Stimulated activated naive CD8-positive, alpha-beta T cell treated with anti-CD3 and anti-CD28 coated beads, Interleukin-15, amount 100 ng/mL, for 72 hours (primary cell): ENCODE results near the gene FOSL1.

ENCODE experiments used
- ATAC-seq: fragments of 150-1000 bp; cut with Tn5 transposase; 2 replicates; pipeline ENCODE4 v1.10.0; 2021; ENCODE audit warnings: mild to moderate bottlenecking, moderate library complexity
- DNase-seq, 2 donors: peaks; one replicate each; pipeline ENCODE4 v3.0.0; 2021 to 2022
- H3K27ac Mint-ChIP-seq, 2 donors: one replicate each; pipeline ENCODE4 v1.8.0; 2022; ENCODE audit warnings: mild to moderate bottlenecking in 2 of 2, mixed read lengths in 2 of 2, moderate library complexity in 2 of 2
- H3K27me3 Mint-ChIP-seq: one replicate; pipeline ENCODE4 v1.8.0; 2022; ENCODE audit warnings: mixed read lengths
- H3K4me1 Mint-ChIP-seq: one replicate; pipeline ENCODE4 v1.8.0; 2022; ENCODE audit warnings: mild to moderate bottlenecking, mixed read lengths
- H3K4me3 Mint-ChIP-seq, 2 donors: one replicate each; pipeline ENCODE4 v1.8.0; 2022; ENCODE audit warnings: mild to moderate bottlenecking in 2 of 2, mixed read lengths in 2 of 2, moderate library complexity in 1 of 2
- H3K9me3 Mint-ChIP-seq, 2 donors: one replicate each; pipeline ENCODE4 v1.8.0; 2022; ENCODE audit warnings: mixed read lengths in 2 of 2

Gene FOSL1

DNA sequence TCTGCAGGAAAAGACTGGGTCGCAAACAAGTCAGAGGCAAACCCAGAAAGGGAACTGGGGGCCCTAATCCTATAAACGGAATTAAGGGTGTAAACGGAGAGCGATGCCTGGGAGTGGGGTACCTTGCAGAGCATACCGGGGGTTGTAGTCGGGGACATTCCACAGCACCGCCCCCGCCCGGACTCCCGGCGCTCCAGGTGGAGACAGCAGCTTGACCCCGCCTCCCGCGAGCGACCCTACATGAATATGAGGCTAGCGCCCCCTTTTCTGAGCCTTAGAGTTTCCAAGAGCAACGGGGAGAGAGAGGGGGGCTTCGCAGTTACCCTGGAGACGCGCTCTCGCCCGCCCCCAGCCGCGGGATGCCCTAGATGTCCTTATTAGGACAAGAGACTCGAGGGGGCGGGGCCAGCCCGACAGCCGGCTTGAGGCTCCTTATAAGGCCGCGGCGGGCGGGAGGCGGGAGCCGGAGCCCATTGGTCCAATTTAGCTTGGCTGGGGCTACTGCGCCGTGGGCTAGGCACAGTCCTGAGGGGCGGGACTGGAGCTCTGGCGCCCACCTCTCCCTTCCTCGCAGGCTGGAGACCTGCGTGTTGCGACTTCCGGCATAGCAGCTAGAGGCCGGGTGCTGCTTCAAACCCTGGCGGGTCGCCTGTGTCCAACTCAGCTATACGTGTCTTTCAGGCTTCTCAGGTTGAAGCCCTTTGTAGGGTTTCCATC lies 40.9 kb downstream of the FOSL1 start:
- H3K4me1 Mint-ChIP-seq = peaks cover 70% of the 10 kb centered on the region
- H3K27ac Mint-ChIP-seq = peak overlapping the region; percentile 98 to 99
- peak overlapping the region; percentile 92 to 94 for H3K4me3 Mint-ChIP-seq
- DNase-seq (peak; percentile 98 to 99), ATAC-seq (peak; percentile 78)
- no peaks in the 10 kb centered on the region for H3K9me3 Mint-ChIP-seq
- no peaks in the 10 kb centered on the region for H3K27me3 Mint-ChIP-seq

DNA sequence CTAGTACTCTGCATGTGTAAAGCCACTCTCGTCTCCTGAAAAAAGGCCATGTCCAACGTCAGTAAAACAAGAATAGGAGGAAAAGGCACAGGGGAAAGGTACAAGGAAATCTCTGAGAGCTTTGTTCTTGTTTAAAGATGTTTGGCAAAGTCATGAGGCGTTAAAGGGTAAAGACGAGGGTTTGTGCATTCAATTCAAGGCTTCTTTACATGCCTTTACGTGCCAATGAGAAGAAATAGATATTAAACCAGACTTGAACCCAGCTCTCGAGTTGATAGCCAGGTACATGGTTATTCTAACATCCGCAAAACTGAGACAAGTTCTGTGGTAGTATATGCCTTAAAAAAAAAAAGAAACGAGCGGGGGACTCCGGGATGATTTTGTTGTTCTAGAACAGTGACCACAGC lies 41.5 kb downstream of the FOSL1 start:
- Mint-ChIP-seq H3K4me3 (peak overlapping the region; percentile 92 to 94), H3K9me3 (no peaks in the 10 kb centered on the region), H3K4me1 (peaks cover 71% of the 10 kb centered on the region), H3K27me3 (no peaks in the 10 kb centered on the region), H3K27ac (peak overlapping the region; percentile 98)
- no peak for ATAC-seq
- no peak for DNase-seq

DNA sequence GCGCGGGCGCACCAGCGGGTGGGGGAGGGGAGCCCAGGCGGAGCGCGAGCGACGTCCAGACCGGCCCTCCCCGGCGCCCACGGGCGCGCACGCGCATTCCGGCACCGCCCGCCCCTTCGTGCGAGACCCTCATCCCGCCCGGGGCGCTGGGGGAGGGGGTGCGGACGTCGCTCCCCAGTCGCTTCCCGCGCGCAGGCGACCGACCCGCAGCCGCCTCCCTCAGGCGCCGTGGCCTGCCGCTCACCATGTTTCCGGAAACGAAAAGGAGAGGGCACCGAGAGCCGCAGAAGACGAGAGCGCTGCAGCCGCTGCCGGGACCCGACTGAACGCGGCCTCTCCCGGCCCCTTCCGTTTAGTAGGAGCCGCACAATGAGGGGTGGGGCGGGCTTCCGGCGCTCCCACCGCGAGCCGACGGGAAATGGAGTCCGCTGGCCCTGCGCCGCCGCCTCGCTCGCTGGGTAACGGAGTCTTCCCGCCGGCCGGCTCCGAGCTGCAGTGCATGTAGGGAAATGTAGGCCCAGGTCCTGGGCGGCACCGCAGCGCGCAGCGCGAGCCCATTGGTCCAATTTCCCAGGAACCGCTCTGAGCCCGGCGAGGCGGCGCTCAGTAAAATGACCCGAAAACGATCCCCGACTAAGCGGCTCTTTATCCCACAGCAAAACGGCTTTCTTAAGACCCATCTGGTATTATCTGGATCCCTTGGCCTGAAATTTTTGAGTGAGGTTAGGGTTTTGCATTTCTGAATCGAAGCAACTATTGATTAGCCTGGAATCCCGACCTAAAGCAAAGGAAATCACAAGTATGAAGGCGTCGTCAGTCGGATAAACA lies 42.1 kb downstream of the FOSL1 start, which contains the start of gene CFL1:
TSS of gene CFL1 (minus strand) at position 328 of the 828 bp plus-strand sequence. CDS start at position 247, 81 bp downstream.
- Mint-ChIP-seq H3K27me3 (no peaks in the 10 kb centered on the region), H3K4me1 (peaks cover 71% of the 10 kb centered on the region), H3K9me3 (no peaks in the 10 kb centered on the region), H3K27ac (peak within 1 kb of the TSS; percentile 98), H3K4me3 (peak within 1 kb of the TSS; percentile 96 to 97)
- DNase-seq (peak; percentile 99), ATAC-seq (peak; percentile 69)

DNA sequence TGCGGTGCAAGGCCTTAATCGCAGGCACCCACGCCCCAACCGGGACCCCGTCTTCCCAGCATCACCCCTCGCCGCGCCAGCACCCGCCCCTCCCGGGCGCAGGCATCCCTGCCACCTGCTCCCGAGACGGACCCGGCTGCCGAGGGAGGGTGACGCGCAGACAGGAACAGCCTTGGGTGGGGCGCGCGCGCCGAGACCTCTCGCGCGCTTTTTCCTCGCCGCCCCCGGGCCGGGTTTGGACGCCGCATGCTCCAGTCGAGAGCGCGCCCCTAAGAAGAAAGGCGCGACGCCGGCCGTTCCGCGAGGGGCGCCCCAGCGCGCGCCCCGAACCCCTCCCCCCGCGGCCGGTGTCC lies 42.7 kb downstream of the FOSL1 start:
- DNase-seq (peak; percentile 74 to 75), ATAC-seq (peak; percentile 0)
- peak overlapping the region; percentile 57 to 98 for H3K27ac Mint-ChIP-seq
- peak overlapping the region; percentile 96 to 97 for H3K4me3 Mint-ChIP-seq
- H3K9me3 Mint-ChIP-seq = no peaks in the 10 kb centered on the region
- H3K27me3 Mint-ChIP-seq = no peaks in the 10 kb centered on the region
- H3K4me1 Mint-ChIP-seq = peaks cover 66% of the 10 kb centered on the region

DNA sequence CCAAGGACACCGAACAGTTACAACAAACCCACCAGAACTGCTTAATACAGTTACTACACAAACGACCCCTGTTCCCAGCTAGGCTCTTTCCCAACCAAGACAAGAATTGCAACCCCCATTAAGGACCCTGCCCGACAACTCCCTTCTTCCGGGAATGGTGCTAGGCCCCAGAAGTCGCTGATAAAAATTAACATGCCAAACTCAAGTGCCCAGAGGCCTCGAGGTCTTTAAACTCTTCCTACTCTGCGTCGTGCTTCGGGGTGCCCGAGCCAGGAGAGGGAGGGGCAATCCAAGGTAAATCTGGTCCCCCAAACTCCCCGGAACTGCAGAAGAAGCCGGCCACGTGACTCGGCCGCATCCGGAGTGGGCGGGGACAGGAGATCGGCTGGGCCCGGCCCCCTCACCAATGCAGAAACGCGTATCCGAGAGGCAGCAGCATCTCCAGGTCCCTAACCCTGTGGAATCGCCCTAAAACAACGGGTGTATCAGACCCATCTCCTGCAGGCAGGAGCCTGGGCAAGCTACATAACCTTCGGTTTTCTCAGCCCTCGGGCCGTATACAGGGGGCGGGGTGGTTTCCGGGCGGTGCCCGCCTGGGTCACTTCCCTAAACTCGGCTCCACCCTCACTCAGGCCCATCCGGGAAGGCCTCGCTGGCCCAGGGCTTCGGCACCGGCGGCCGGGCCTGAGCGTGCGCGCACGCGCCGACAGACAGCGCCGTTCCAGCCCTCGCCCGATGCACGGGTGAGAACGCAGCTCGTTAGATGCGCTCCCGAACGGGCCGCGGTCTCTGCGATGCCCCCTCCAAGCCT lies 43.3 kb downstream of the FOSL1 start:
- peaks cover 0 to 5% of the 10 kb centered on the region in 2 donors for H3K9me3 Mint-ChIP-seq
- ATAC-seq (peak; percentile 19), DNase-seq (peak; percentile 78 to 86)
- H3K4me1 Mint-ChIP-seq = peaks cover 63% of the 10 kb centered on the region
- H3K4me3 Mint-ChIP-seq = peak overlapping the region; percentile 96 to 97
- peak overlapping the region; percentile 69 to 98 for H3K27ac Mint-ChIP-seq
- H3K27me3 Mint-ChIP-seq = no peaks in the 10 kb centered on the region

DNA sequence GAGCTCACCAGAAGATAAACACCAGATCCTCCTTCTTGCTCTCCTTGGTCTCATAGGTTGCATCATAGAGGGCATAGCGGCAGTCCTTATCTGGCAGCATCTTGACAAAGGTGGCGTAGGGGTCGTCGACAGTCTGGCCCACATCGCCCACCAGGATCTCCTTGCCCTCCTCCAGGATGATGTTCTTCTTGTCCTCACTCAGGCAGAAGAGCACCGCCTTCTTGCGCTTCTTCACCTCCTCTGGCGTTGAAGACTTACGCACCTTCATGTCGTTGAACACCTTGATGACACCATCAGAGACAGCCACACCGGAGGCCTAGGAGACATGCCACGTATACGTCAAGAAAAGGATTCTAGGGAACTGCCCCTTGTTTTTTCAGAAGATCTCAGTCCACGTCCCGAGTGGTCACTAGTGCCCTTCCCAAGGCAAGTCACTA lies 44.2 kb downstream of the FOSL1 start:
- Mint-ChIP-seq H3K4me1 (peaks cover 58% of the 10 kb centered on the region), H3K9me3 (peaks cover 0 to 9% of the 10 kb centered on the region in 2 donors), H3K4me3 (peak overlapping the region; percentile 96 to 97), H3K27ac (peak overlapping the region; percentile 69 to 98), H3K27me3 (no peaks in the 10 kb centered on the region)
- ATAC-seq (no peak), DNase-seq (no peak)

DNA sequence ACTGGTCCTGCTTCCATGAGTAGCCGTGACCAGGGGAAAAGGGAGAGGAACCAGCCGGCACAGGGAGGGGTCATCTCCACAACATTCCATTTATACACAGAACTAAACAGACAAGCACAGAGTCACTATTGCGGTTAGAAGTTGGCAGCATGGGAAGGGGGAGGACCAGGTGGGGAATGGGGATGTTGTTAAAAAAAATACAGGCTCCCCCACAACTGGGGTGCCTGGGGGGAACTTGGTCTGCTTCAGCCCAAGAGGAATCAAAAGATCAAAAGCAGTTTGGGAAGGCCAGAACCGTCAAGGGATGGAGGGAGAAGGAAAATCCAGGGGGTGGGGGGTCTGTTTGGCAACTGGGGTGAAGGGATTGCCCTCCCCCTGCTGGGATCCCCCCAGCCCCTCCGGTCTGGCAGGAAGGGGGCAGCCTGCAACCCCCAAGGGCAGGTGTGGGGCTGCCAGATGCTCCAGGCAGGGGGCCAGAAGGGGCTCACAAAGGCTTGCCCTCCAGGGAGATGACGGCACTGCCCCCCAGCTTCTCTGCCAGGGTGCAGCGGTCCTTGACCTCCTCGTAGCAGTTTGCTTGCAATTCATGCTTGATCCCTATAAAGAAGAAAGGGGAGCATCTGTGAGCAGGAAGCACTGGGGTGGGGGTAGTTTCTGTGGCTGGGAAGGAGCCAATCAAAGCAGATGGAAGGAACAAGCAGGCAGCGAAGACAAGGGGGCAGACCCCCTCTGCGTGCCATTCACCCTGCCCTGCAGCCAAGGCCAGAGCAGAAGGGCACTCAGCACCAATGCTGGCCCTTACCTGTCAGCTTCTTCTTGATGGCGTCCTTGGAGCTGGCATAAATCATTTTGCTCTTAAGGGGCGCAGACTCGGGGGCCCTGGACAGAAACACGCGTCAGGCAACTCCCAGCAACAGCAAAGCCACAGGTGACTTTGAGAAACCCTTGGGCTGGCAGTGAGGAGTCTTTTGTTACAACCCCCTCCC lies 45.0 kb downstream of the FOSL1 start:
- peaks cover 0 to 9% of the 10 kb centered on the region in 2 donors for H3K9me3 Mint-ChIP-seq
- peak overlapping the region; percentile 57 to 80 for H3K27ac Mint-ChIP-seq
- no peak for DNase-seq
- peaks cover 57% of the 10 kb centered on the region for H3K4me1 Mint-ChIP-seq
- no peak for ATAC-seq
- peak overlapping the region; percentile 96 to 97 for H3K4me3 Mint-ChIP-seq
- no peaks in the 10 kb centered on the region for H3K27me3 Mint-ChIP-seq

DNA sequence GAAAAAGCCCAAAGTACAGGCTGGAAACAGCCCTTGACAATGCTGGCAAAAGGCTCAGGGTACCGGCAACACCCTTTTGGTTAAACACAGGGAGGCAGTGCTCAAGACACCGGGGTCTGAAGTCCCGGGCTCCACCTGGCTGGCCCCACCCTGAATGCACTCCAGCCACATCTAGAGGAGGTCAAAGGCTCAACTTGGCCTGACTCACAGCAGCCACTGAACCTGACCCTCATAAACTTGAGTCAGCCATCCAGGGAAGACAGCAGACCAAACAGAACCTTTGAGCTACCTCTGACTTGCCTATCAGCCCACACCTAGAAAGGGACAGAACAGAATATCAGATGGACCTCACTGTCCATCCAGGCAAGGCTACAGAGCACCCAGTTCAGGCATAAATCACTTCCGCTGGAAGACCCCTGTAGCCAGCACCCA lies 46.0 kb downstream of the FOSL1 start:
- DNase-seq (no peak), ATAC-seq (no peak)
- H3K4me3 Mint-ChIP-seq = peak overlapping the region; percentile 26 to 70
- peak overlapping the region in 1 of 2 donors; percentile 80 for H3K27ac Mint-ChIP-seq
- H3K4me1 Mint-ChIP-seq = peaks cover 57% of the 10 kb centered on the region
- H3K27me3 Mint-ChIP-seq = no peaks in the 10 kb centered on the region
- H3K9me3 Mint-ChIP-seq = peaks cover 0 to 9% of the 10 kb centered on the region in 2 donors

DNA sequence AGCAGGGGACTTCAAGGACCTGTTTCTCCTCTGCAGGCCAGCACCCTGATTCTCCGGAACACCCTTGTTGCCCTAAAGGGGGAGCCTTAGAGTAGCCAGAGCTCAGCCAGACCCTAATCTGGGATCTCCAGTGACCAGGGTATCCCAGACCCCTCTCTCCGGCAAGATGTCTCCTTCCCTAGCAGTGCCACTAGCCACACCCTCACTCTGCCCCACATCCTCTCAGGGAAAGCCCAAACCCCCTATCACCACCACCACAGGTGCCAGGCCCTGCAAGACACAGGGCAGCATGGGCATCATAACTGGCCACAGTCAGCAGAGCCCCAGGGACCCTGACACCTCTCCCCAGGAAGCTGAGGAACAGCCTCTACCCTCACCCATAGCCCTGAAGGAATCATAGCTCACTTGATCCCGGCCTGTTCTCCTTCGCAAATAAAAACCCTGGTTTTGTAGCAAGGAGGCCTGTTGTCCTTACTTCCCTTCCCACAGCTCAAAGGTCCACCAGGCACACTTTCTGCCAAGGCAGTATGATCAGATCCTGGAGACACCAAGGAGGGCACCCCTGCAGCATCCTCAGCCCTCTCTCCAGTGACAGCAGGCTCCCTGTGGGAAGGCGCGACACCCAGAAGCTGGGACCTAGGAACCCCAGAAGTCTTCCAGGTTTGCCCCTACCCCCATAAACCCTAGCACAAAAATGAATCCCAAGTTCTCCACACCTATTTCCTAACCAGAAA lies 46.8 kb downstream of the FOSL1 start:
- ATAC-seq (no peak), DNase-seq (no peak)
- Mint-ChIP-seq H3K9me3 (peaks cover 0 to 9% of the 10 kb centered on the region in 2 donors), H3K4me3 (no peak overlapping the region), H3K27ac (peak overlapping the region in 1 of 2 donors; percentile 97), H3K27me3 (no peaks in the 10 kb centered on the region), H3K4me1 (peaks cover 50% of the 10 kb centered on the region)

DNA sequence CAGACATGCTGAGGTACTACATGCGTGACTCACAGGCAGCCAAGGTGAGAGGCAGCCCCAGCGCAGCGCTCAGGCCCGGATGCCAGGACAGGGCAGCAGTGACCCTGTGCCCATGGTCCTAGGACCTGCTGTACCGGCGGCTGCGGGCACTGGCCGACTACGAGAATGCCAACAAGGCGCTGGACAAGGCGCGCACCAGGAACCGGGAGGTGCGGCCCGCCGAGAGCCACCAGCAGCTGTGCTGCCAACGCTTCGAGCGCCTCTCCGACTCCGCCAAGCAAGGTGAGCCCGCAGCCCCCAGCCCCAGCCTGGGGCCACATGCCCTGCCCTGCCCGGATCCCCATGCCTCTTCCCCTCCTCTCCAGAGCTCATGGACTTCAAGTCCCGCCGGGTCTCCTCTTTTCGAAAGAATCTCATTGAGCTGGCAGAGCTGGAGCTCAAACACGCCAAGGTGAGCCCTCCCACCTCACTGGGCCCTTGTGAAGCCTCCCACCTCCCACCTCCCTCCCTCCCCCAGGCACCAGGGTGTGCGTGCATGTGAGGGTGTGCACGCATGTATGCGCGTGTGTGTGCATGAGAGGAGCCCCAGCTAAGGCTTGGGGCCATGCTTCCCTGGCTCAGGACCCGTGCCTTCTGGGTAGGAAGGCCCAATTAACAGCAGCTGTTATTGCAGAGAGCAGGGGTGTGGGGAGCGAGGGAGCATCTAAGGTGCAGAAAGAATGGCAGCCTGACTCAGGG lies 47.5 kb downstream of the FOSL1 start:
- DNase-seq (no peak), ATAC-seq (no peak)
- Mint-ChIP-seq H3K4me1 (peaks cover 47% of the 10 kb centered on the region), H3K27me3 (no peaks in the 10 kb centered on the region), H3K9me3 (peaks cover 0 to 9% of the 10 kb centered on the region in 2 donors), H3K27ac (peak overlapping the region in 1 of 2 donors; percentile 77), H3K4me3 (no peak overlapping the region)

DNA sequence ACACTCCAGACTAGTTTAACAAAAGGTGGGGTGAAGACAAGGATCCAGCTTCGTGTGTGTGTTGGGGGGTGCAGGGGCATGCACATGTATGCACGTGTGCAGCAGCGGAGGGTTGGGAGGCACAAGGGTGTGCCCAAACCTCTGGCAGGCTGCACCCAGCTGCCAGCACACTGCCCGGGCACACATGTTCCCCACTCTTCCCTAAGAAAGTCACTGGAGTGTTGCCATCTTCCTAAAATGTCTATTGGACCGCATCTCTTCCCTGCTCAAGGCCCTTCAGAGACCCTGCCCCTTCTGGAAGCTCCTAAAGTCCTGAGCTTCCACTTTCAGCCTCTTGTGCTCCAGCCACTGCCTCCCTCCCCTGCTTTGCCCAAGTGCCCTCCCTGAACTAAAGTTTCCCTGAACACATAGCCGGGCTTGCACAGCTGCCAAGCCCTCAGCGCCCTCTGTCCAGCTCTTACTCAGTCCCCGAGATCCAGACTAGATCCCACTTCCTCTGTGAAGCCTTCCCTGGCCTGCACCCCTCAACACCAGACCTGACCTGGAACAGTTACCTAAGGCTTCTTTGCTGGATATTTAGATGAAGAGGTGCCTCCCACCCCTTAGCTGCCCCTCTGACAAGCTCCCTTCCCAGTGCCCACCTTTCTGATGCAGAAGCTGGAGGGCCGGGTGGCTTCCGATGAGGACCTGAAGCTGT lies 48.2 kb downstream of the FOSL1 start:
- no peaks in the 10 kb centered on the region for H3K27me3 Mint-ChIP-seq
- H3K4me3 Mint-ChIP-seq = no peak overlapping the region
- H3K9me3 Mint-ChIP-seq = peaks cover 0 to 9% of the 10 kb centered on the region in 2 donors
- no peak for DNase-seq
- ATAC-seq = no peak
- peak overlapping the region in 1 of 2 donors; percentile 77 for H3K27ac Mint-ChIP-seq
- peaks cover 47% of the 10 kb centered on the region for H3K4me1 Mint-ChIP-seq

DNA sequence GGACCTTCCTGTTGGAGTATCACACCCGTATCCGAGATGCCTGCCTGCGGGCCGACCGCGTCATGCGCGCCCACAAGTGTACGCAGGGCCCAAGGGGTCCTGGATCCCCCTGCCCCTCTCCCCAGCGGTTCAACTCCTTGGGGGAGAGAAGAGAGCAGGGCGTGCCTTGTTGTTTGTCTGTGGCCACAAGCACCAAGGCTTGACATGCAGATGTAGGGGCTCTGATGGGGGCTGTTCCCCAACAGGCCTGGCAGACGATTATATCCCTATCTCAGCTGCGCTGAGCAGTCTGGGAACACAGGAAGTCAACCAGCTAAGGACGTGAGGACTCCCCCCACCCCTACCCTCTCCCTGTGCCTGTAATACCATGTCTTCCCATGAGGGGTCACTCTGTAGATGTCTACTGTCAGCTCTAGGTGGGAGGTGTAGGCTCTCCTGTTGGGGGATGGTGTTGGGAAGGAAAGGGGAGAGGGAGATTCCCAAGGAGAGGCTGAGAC lies 49.1 kb downstream of the FOSL1 start:
- Mint-ChIP-seq H3K27ac (no peak overlapping the region), H3K4me3 (no peak overlapping the region), H3K27me3 (no peaks in the 10 kb centered on the region), H3K9me3 (peaks cover 0 to 9% of the 10 kb centered on the region in 2 donors), H3K4me1 (peaks cover 38% of the 10 kb centered on the region)
- ATAC-seq (peak; percentile 6), DNase-seq (peak in 1 of 2 donors; percentile 34)
